GM20000 (cell line): Measurements from ENCODE around the gene TMEM187.

Experiments used
- DNase-seq: peaks from one replicate; pipeline ENCODE4 v3.0.0; 2012; ENCODE audit warnings: low spot score
- CTCF ChIP-seq: IDR thresholded peaks from 2 replicates; pipeline ENCODE4 v1.5.1; 2012; ENCODE audit warnings: mild to moderate bottlenecking, control low read depth; ENCODE audit errors: extremely low read depth, missing control alignments

Gene TMEM187

GRCh38 chrX:153926858-153927671 lies 45.5 kb upstream of the TMEM187 start:
- DNase-seq, result peak; percentile 86
- TF ChIP-seq CTCF, result no peak

- no peak for TF ChIP-seq CTCF
- DNase-seq, result no peak
These were observed 45.0 kb upstream of the TMEM187 start for GRCh38 chrX:153927672-153927921.

GRCh38 chrX:153927922-153928760 lies 44.4 kb upstream of the TMEM187 start:
- DNase-seq, result peak; percentile 95
- no peak for TF ChIP-seq CTCF

GRCh38 chrX:153928846-153929245 lies 43.7 kb upstream of the TMEM187 start:
- TF ChIP-seq CTCF, result no peak
- DNase-seq, result no peak

- no peak for TF ChIP-seq CTCF
- no peak for DNase-seq
These were observed 43.0 kb upstream of the TMEM187 start for GRCh38 chrX:153929576-153929975.

GRCh38 chrX:153930011-153930910 lies 42.3 kb upstream of the TMEM187 start:
- no peak for TF ChIP-seq CTCF
- no peak for DNase-seq

- no peak for DNase-seq
- no peak for TF ChIP-seq CTCF
These were observed 41.4 kb upstream of the TMEM187 start for GRCh38 chrX:153931151-153931550.
